Suprapubic skin (tissue), 4 donors: ENCODE data around the gene OSBPL9. TPM values are rescaled to one million over a fixed set of nuclear protein-coding genes. Genes with fewer than 3 reads are reported as not detected.

Source experiments
- DNase-seq, 2 donors: peaks; one replicate each; pipeline ENCODE4 v3.0.0-alpha.2; 2019; ENCODE audit warnings: low spot score in 2 of 2
- H3K27ac ChIP-seq: fragments of 200-600 bp; sonication (generic); one replicate; pipeline ENCODE4 v1.5.1; 2019
- H3K27me3 ChIP-seq: fragments of 200-600 bp; sonication (generic); one replicate; pipeline ENCODE4 v1.5.1; 2019
- H3K36me3 ChIP-seq: fragments of 200-600 bp; sonication (generic); one replicate; pipeline ENCODE4 v1.5.1; 2019
- H3K4me1 ChIP-seq: fragments of 200-600 bp; sonication (generic); one replicate; pipeline ENCODE4 v1.5.1; 2019
- H3K4me3 ChIP-seq: fragments of 200-600 bp; sonication (generic); one replicate; pipeline ENCODE4 v1.5.1; 2019; ENCODE audit warnings: mild to moderate bottlenecking
- H3K9me3 ChIP-seq: fragments of 200-600 bp; sonication (generic); one replicate; pipeline ENCODE4 v1.5.1; 2019
- CTCF ChIP-seq, 2 donors: fragments of 200-600 bp in 1 of 2; fragments of 450-650 bp in 1 of 2; sonication (generic) in 1 of 2; IDR thresholded peaks; one replicate each; pipeline ENCODE4 v1.5.1; 2016 to 2019; ENCODE audit warnings: antibody characterized with exemption in 2 of 2, mild to moderate bottlenecking in 1 of 2, moderate library complexity in 1 of 2
- EP300 ChIP-seq: sonication (generic); formaldehyde crosslinking; IDR thresholded peaks from one replicate; pipeline ENCODE4 v1.6.1; 2017; ENCODE audit warnings: antibody characterized with exemption
- POLR2A ChIP-seq, 2 donors: fragments of 450-650 bp; IDR thresholded peaks; one replicate each; pipeline ENCODE4 v1.6.1; 2017; ENCODE audit warnings: antibody characterized with exemption in 2 of 2, mild to moderate bottlenecking in 2 of 2, moderate library complexity in 2 of 2
- POLR2AphosphoS5 ChIP-seq, 3 donors: sonication (generic); formaldehyde crosslinking; IDR thresholded peaks; one replicate each; pipeline ENCODE4 v1.6.1; 2017; ENCODE audit warnings: antibody characterized with exemption in 3 of 3
- WGBS: methylation state at CpG from one replicate; pipeline ENCODE4 v1.1.5; 2018; 5-methylcytosine and 5-hydroxymethylcytosine counted together
- total RNA-seq, 4 donors: library from RNA; depleted of rRNA; stranded (reverse); fragments of >200 nt; gene quantifications; one replicate each; pipeline ENCODE4 v1.1.0, GENCODE V29; 2016

OSBPL9 gene
- total RNA-seq, 4 donors from 2014 or later, result 49.7 to 166 (median 90.4) TPM

GRCh38 chr1:51784997-51785421 lies 168.1 kb downstream of the OSBPL9 start:
- H3K27ac ChIP-seq, result no peak overlapping the region
- H3K36me3 ChIP-seq, result peaks cover 91% of the 10 kb centered on the region

DNA sequence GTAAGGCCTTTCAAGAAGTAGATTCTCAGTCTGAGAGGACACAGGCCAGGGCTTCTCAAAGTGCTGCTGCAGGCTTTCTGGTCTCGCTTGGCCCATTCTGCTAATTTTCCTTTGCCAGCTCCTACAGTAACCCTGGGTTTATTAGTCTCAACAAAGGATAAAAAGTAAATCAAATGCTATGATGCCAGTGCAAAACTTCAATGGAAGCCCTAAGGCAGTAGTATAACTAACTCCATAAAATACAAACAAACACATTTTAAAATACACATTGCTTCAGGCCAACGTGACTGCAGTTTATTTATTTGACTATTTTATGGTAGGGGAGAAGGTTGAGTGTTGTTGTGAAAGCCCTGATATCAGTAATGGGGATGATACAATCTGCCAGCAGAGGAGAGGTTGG lies 172.0 kb downstream of the OSBPL9 start:
- DNase-seq, result no peak
- Histone ChIP-seq H3K27me3 (no peaks in the 10 kb centered on the region), H3K4me1 (no peaks in the 10 kb centered on the region), H3K27ac (no peak overlapping the region), H3K4me3 (no peak overlapping the region), H3K9me3 (no peaks in the 10 kb centered on the region), H3K36me3 (peaks cover 100% of the 10 kb centered on the region)
- WGBS, result 69% methylated on average over 2 of the region's 2 CpGs
- TF ChIP-seq POLR2A (IDR thresholded peaks at IDR 0.05), result no peak
- TF ChIP-seq CTCF (IDR thresholded peaks at IDR 0.05), result no peak
- TF ChIP-seq EP300, result no peak
- no peak for TF ChIP-seq POLR2AphosphoS5 (IDR thresholded peaks at IDR 0.05)

More at GRCh38 chr1:51784997-51785421, 168.1 kb downstream of the OSBPL9 start:
- H3K4me3 ChIP-seq, result no peak overlapping the region
- no peaks in the 10 kb centered on the region for H3K4me1 ChIP-seq
- DNase-seq, result no peak
- no peaks in the 10 kb centered on the region for H3K9me3 ChIP-seq
- TF ChIP-seq CTCF (IDR thresholded peaks at IDR 0.05) (no peak), POLR2A (IDR thresholded peaks at IDR 0.05) (no peak), EP300 (no peak), POLR2AphosphoS5 (IDR thresholded peaks at IDR 0.05) (no peak)
- H3K27me3 ChIP-seq, result no peaks in the 10 kb centered on the region
- 87% methylated on average over 4 of the region's 4 CpGs for WGBS

DNA sequence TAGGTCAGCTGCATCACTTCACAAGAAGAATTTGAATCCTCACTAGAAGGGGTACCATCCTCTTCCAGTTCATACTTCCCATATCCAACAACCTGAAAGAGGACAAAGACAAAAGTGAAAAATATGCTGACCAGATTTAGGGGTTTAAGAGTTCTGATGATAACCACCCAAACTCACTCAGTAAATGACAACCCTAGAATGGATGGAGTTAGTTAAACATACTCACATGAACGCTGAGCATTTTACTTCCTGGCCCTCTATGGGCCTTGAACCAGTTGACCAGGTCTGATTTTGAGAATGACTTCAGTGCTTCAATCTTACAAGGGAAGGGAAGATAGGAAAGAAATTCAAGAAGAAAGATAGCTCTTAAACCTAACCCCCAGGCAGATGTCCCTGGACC lies 172.4 kb downstream of the OSBPL9 start:
- no peaks in the 10 kb centered on the region for H3K27me3 ChIP-seq
- no peaks in the 10 kb centered on the region for H3K4me1 ChIP-seq
- peaks cover 100% of the 10 kb centered on the region for H3K36me3 ChIP-seq
- H3K27ac ChIP-seq, result no peak overlapping the region
- no peaks in the 10 kb centered on the region for H3K9me3 ChIP-seq
- no peak overlapping the region for H3K4me3 ChIP-seq
- TF ChIP-seq CTCF (IDR thresholded peaks at IDR 0.05), result no peak
- TF ChIP-seq POLR2AphosphoS5 (IDR thresholded peaks at IDR 0.05), result no peak
- no peak for TF ChIP-seq EP300
- TF ChIP-seq POLR2A (IDR thresholded peaks at IDR 0.05), result no peak
- WGBS, result 89% methylated on average over 1 of the region's 1 CpG
- DNase-seq, result no peak

- Histone ChIP-seq H3K4me3 (no peak overlapping the region), H3K36me3 (peaks cover 100% of the 10 kb centered on the region), H3K27me3 (no peaks in the 10 kb centered on the region), H3K27ac (no peak overlapping the region), H3K9me3 (no peaks in the 10 kb centered on the region), H3K4me1 (no peaks in the 10 kb centered on the region)
- DNase-seq, result no peak
- WGBS, result 90% methylated on average over 6 of the region's 6 CpGs
- TF ChIP-seq EP300 (no peak), POLR2A (IDR thresholded peaks at IDR 0.05) (no peak), POLR2AphosphoS5 (IDR thresholded peaks at IDR 0.05) (no peak), CTCF (IDR thresholded peaks at IDR 0.05) (no peak)
Observed at GRCh38 chr1:51790385-51790784, 173.5 kb downstream of the OSBPL9 start.

GRCh38 chr1:51791888-51792287 lies 175.0 kb downstream of the OSBPL9 start:
- Histone ChIP-seq H3K36me3 (peaks cover 93% of the 10 kb centered on the region), H3K9me3 (no peaks in the 10 kb centered on the region), H3K4me1 (no peaks in the 10 kb centered on the region), H3K4me3 (no peak overlapping the region), H3K27ac (no peak overlapping the region), H3K27me3 (no peaks in the 10 kb centered on the region)
- DNase-seq, result no peak
- 82% methylated on average over 1 of the region's 1 CpG for WGBS
- TF ChIP-seq POLR2AphosphoS5 (IDR thresholded peaks at IDR 0.05) (no peak), CTCF (IDR thresholded peaks at IDR 0.05) (no peak), EP300 (no peak), POLR2A (IDR thresholded peaks at IDR 0.05) (no peak)
